Inflammatory macrophage (primary cell): Measurements from ENCODE around the gene CYBB.
A peak's percentile ranks its signal among the peaks of the same experiment; 100 is the strongest.

Experiments
- DNase-seq, 2 donors: peaks; one replicate each; pipeline ENCODE4 v3.0.0-alpha.2; 2020 to 2022

Gene CYBB

DNA sequence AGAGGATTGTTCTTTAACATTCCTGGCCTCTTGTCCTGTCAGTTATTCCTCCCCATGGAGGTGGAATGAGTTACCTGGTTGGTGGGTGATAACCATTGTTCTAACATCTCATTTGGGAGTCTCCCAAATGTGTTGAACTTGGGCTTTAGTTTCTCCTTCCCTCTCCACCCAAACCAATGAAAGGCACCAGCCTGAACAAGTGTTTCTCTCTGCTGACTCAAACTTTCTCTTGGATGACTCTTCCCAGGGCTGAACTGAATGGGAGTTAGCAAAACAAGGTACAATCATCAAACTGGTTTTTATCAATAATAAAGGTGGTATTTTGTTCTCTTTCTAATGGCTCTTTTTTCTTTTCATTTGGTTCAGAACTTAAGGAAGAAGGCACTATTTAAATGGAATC is 64.8 kb downstream of the CYBB start:
- DNase-seq: no peak

DNA sequence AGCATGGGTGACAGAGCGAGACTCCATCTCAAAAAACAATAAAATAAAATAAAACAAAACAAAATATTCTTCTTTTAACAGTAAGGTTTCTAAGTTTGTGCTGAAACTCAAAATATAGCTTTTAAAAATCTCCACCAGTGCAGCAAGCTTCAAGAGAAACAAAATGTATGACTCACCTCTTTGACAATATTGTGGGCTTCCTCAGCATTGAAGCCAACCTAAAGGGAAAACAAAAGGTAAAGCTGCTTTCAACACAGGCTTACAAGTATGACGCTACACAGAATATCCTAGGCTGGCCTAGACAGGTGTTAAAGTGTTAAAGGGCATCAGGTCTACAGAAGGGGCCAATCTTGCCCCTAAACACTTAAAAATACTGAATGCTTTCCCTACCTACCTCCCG is 66.3 kb downstream of the CYBB start:
- no peak for DNase-seq

DNA sequence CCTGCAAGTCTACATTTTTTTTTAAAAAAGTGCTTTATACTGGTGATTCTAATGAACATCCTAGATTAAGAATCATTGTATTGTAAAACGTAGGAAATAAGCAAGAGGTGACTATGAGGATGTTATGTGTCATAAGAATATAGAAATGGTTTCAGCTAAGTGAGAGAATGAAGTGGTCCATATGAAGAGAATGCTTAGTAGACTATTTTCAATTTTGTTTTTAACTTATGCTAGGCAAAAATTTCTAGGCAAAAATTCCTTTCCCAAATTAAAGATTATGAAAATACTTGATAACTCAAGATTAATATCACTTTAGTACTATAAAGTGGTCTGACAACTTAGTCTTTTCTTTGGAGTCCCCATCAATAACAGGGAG is 66.7 kb downstream of the CYBB start:
- no peak for DNase-seq

DNA sequence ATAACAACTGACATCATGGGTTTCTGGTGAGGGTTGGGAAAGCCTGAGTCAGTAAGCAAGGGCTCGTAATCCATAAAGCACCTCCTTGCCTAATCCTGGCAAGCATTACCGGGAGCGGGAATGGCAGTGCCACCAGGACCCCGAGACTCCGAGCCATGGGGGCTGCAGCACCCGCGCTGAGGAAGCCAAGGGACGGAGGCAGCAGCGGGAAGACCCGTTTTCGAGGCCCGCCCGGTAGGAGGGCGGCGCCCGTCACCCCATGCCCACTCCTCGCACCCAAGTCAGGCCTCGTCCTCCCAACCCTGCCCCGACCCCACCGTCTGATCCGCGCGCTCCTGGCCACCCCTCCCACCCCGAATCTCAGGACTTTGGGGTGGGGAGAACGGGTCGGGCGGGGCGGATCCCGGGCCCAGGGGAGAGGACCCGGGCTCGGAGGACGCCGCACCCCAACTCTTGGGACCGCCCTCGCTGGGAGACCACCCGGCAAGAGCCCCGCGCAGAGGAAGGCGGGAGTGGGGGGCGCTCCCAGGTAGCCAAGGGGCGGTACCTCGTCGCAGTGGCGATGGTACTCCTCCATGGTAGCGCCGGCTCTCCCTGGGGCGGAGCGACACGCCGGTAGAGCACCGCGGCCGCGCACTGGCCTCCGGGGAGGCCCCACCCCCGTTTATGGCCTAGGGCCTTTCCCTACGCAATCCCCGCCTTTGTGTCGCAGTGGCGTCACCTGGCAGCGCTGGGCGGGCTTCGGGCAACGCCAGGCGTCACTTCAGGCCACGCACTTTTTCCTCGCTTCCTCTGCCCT is 67.3 kb downstream of the CYBB start, which contains the start of gene DYNLT3:
Gene DYNLT3, minus strand, starts transcription at position 638 of the 799 bp plus-strand sequence. Its CDS starts 61 bp downstream, at position 577.
- DNase-seq: peak; percentile 76 to 82

DNA sequence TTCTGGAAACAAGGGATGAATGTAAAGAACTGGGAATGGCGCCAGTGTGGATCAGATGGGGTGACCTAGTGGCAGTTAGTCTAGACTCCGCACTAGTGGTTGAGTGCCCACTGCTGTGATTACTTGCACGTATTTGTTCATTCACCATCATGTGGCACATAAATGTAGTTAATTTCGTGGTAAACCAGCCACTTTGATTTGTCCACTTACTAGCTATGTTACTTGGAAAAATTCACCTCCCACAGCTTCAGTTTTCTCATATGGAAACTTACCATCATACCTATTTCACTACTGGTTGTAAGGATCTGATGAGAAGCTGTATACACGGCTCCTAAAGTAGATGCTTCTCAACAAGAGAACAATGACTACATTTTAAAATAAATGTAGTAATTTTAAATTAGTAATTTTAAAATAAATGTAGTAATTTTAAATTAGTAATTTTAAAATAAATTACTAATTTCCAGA is 67.9 kb downstream of the CYBB start:
- DNase-seq: no peak

DNA sequence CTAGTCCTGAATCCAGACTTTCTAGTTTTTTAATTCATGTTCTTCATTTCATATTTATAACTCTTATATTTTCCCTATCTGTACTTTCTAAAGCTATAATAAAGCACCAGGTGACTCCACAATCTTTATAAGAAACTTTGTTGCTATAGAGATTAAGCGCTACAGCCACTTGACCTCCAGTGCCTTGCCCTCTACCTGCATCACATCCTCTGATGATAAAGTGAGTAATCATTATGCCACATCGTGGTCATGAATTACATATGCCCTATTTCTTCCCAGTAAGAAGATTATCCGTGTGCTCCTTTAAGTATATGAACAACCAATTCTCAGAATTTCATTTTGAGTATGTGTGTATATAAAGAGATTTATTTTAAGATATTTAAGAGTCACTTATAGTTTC is 74.3 kb downstream of the CYBB start:
- DNase-seq: no peak

DNA sequence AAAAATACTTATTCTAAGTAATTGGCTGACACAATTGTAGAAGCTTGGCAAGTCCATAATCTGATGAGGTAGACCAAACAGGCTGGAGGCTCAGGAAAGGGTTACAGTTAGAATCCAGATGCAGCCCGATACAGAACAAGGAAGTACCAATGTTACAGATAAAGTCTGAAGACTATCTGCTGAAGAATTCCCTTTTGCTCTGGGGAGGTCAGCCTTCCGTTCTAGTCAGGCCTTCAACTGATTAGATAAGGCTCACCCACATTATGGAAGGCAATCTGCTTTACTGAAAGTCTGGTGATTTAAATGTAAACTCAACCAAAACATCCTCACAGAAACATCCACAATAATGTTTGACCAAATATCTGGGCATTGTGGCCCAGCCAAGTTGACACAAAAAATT is 74.9 kb downstream of the CYBB start:
- DNase-seq: no peak

DNA sequence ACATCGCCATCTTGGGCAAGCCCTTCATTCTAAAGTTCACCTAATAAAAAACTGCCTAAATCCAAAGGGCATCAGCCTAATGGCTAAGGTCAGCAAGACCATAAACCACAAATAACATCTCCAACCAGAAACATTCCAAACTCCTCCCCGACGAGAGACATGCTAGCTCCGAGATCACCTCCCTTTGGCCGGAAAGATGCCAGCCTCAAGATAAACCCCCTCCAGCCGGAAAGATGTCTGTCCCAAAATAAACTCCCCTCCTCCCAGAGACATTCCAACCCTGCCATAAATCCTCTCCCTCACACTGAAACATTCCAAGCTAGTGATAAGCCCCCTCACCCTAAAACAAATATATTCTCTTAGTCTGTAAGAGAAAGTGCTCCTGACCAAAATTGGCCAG is 80.9 kb downstream of the CYBB start:
- no peak for DNase-seq

DNA sequence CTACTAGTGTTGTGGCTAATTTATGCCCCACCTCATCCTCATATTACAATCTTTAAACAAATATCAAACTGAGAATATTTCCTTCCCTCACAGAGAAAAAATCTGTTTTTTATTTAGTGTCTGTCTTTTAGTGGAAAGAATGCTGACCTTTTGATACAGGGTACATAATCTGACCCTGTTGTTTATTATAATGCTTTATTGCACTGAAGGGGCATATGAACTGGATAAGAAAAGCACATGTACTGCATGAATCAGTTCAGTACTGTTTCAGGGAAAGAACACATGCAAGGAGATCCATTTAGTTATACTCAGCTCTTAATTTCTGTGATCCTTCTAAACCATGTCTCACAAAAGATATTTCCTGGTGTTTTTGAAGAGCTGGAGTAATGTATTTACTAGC is 83.0 kb downstream of the CYBB start:
- no peak for DNase-seq
